ENCODE data around the gene PTPN1.
"Not testable (repeated sequence)": the region's sequence is repeated elsewhere in the genome, so short reads cannot be mapped to it uniquely, and the experiment has no call there.

The PTPN1 gene

DNA sequence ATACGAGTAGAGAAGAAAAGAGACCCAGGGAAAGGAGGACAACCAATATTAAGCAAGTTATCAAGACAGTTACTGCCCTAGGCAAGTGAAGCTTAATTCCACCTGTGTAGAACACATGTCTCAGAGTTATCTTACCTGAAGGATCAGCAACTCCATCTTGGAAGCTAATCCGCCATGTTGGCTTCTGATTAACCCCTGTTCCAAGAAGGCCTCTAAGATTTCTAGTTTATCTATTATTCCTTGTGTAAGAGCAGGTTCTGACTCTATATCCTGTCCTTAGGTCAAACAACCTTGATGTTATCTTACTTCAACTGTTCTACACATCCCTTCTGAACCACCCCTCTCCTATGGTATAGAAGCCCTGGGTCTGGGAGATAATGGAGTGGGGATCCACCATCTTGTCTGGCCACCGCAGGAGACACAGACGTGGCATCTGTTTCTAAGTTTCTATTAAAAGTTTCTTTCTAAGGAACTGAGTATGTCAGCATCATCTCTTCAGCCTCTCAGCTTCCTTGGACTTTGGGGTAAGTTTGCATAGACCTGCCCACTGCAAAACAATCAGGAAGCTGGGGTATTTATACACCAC lies 27.7 kb upstream of the PTPN1 start:
- no peak for DNase-seq

DNA sequence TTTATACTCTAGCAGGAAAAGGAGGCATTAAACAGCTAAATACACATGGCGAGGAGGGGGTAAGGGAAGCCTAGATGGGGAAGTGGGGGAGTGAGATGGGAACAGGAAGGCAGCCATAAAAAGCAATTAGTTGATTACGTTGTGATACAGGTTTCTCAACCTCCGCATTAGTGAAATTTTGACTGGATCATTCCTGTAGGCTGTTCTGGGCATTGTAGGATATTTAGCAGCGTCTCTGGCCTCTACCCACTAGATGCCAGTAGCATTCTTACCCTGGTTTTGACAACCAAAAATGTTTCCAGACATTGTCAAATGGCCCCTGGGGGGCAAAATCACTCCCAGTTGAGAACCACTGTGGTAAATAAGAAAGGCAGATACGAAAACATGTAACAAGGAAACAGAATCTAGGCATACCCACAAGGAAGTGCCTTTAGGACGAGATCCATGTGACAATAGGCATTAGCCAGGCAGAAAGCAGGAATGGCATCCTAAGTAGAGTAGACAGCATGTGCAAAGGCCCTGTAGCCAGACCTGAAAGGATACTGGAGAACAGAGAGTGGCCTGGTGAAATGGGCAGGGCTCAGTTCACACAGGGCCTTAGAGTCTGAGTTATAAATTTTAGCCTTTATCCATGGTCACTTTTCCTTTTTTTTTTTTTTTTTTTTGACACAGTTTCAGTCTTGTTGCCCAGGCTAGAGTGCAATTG lies 25.8 kb upstream of the PTPN1 start:
- DNase-seq, result no peak

DNA sequence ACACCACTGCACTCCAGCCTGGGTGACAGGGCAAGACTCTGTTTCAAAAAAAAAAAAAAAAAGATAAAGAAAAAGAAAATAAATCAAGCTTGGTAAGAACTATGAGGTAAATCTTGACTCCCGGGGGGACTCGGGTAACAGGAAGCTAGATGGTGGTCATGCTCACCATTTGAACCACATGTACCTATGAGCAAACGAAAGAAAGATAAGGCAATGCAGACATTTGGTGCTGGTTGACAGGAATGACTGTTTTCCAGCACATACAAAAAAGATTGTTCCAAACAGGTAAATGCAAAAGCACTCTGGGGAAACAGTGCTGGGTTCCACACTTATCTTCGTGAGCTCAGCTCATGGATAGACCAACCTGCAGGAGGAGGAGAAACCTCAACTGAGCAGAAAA lies 22.8 kb upstream of the PTPN1 start:
- no peak for DNase-seq

- no peak for DNase-seq
Measured at GRCh38 chr20:50488236-50488806, 21.9 kb upstream of the PTPN1 start.

- DNase-seq, result no peak
Measured at GRCh38 chr20:50491168-50491567, 19.0 kb upstream of the PTPN1 start.

DNA sequence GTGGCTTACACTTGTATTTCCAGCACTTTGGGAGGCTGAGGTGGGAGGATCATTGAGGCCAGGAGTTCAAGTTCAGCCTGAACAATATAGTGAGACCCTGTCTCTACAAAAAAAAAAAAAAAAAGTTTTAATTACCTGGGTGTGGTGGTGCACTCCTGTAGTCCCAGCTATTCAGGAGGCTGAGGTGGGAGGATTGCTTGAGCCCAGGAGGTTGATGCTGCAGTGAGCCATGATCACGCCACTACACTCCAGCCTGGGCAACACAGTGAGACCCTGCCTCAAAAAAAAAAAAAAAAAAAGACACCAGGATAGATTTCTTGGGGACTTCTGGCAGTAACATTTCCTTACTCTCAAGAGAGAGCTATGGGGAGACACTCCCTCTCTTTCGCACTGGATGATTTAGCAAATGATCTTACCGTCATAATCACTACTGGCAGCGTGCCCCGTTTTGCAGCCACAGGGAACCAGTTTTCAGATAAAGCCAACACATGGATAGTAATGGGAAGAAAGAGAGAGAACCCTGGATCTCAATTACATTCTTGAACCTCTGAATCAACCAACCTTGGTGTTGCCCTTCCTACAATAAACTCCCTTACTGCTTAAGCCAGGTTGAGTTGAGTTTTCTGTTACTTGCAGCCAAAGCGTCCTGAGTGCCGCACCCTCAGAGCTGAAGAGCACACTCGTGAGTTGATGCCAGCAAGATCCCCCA lies 18.1 kb upstream of the PTPN1 start:
- no peak for DNase-seq

GRCh38 chr20:50493881-50494253 lies 16.3 kb upstream of the PTPN1 start:
- DNase-seq, result no peak

DNA sequence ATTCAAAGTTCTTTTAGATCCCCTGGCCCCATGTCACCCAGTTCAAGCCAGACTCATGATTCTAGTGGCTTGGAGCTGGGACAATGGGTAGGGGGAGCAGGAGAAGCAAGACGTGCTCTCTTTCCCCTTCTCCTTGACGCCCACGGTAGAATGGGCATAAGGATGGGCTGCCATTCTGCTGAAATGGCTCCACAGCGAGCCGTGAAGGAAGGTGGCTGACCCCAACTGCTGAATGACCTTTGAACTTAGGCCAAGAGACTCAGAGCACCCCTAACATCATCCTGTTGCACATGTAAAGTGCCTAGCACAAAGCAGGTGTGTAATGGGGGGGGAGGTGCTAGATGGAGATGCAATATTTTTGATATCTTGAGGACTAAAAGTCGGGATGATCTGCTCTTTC lies 15.8 kb upstream of the PTPN1 start:
- DNase-seq, result no peak

- DNase-seq, result peak; percentile 54
Measured at GRCh38 chr20:50496773-50497385, 13.3 kb upstream of the PTPN1 start.

- DNase-seq, result peak; percentile 47
Measured at GRCh38 chr20:50498071-50498776, 12.0 kb upstream of the PTPN1 start.

GRCh38 chr20:50499938-50500337 lies 10.2 kb upstream of the PTPN1 start:
- no peak for DNase-seq

GRCh38 chr20:50501972-50502745 lies 8.0 kb upstream of the PTPN1 start:
- DNase-seq, result no peak

DNA sequence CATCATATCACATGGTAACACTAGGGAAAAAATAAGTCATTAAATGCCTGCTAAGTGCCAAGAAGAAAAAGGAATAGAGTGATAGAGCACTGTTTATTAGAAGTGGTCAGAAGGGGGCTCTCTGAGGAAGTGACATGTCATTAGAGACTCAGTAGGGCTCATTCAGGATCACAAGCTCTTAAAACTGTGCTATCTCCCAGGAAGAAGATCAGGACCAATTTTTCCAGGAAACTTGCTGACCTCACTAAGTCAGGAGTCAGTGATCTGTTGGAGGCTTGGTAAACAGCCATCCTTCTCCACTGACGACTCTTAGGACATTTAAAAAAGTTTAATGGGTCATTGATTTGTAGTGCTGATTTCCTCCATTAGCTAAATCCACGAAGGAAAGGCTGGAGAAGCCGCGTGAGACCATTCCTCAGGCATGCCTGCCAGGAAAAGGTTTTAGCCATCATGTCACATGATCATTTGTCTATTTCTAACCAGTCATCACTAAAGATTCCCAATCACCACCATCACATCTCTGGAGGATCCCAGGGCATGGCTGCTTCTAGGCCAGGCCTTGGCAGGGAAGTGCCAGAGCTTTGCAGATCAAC lies 5.9 kb upstream of the PTPN1 start:
- DNase-seq, result no peak

- no peak for DNase-seq
Measured at GRCh38 chr20:50506270-50506579, 4.0 kb upstream of the PTPN1 start.

DNA sequence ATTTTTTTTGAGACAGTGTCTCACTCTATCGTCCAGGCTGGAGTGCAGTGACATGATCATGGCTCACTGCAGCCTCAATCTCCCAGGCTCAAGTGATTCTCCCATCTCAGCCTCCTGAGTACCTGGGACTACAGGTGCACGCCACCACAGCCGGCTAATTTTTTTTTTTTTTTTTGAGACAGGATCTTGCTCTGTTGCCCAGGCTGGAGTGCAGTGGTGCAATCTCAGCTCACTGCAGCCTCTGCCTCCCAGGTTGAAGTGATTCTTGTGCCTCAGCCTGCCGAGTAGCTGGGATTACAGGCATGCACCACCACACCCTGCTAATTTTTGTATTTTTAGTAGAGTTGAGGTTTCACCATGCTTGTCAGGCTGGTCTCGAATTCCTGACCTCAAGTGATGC lies 2.4 kb upstream of the PTPN1 start:
- not testable (repeated sequence) for DNase-seq

GRCh38 chr20:50508171-50508755 lies 1.9 kb upstream of the PTPN1 start:
- no peak for DNase-seq

DNA sequence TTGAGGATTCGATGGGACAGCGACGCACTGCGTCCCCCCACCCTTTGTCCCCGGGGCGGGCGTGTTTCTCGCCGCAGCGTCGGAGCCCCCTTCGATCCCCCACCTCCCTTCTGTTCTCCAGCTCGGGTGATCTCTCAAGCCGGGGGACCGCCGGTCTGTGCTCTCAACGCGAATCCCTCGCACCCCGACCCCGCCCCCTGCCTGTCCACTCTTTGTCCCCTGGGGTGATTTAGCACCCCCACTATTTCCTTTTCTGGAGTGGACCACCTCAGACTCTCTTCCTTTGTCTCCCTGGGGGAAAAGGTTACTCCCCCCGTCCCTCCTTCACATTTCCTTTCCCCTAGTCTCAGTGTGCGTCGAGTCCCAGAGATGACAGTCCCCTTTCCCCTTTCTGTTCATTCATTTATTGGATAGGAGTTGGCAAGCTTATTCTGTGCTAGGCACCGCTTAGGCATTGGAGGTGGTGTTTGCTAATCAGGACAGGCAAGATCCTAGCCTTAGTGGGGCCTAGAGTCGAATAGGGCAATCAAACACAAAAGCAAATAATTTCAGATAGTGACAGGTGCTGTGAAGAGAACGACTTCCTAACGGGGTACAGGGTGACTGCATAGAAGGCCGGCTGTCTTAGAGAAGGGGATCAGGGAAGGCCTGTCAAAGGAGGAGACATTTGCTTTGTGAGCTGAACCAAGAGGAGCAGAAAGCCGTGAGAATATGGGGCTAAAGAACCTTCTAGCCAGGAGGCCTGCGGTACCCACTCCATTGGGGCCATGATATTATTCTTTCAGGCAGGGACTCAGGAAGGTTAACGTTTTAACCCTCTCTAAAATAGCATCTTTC lies 741 bp downstream of the PTPN1 start:
- DNase-seq, result no peak

GRCh38 chr20:50512323-50512722 lies 2.1 kb downstream of the PTPN1 start:
- DNase-seq, result no peak

- DNase-seq, result peak; percentile 25
Measured at GRCh38 chr20:50513169-50514034, 3.2 kb downstream of the PTPN1 start.

GRCh38 chr20:50514035-50514337 lies 3.8 kb downstream of the PTPN1 start:
- no peak for DNase-seq

Measured in kidney glomerular epithelial cell (primary cell).